Right lung (tissue), 5 donors: ENCODE measurements around the gene ASCC1. TPM values are rescaled to one million over a fixed set of nuclear protein-coding genes. Genes with fewer than 3 reads are reported as not detected.
"Not testable (repeated sequence)": the region's sequence is repeated elsewhere in the genome, so short reads cannot be mapped to it uniquely, and the experiment has no call there.

Source experiments
- DNase-seq, 2 donors: peaks; one replicate each; pipeline ENCODE4 v3.0.0-alpha.2; 2013
- polyA plus RNA-seq, 5 donors: library from polyadenylated mRNA; unstranded; fragments of 120-200 nt; gene quantifications; one replicate each; pipeline versions ENCODE4 v1.2.1 to v1.2.3, GENCODE V29; 2013; ENCODE audit warnings: inconsistent platforms in 1 of 5, low replicate concordance in 1 of 5; ENCODE audit not compliant: insufficient read length in 5 of 5, insufficient read depth in 1 of 5

ASCC1 gene
- polyA plus RNA-seq, 5 donors, result 32.3 to 46.1 (median 40.9) TPM

- DNase-seq, result no peak
Measured at GRCh38 chr10:72173262-72173618, 42.8 kb downstream of the ASCC1 start.

- DNase-seq, result no peak
Measured at GRCh38 chr10:72171175-72171630, 44.9 kb downstream of the ASCC1 start.

GRCh38 chr10:72170733-72171132 is 45.3 kb downstream of the ASCC1 start:
- DNase-seq, result no peak

- no peak for DNase-seq
Measured at GRCh38 chr10:72170263-72170662, 45.8 kb downstream of the ASCC1 start.

GRCh38 chr10:72167118-72167517 is 49.0 kb downstream of the ASCC1 start:
- DNase-seq, result no peak

GRCh38 chr10:72164617-72165016 is 51.5 kb downstream of the ASCC1 start:
- no peak for DNase-seq

GRCh38 chr10:72162978-72163377 is 53.1 kb downstream of the ASCC1 start:
- no peak for DNase-seq

GRCh38 chr10:72158176-72158575 is 57.9 kb downstream of the ASCC1 start:
- DNase-seq, result no peak

- no peak for DNase-seq
Measured at GRCh38 chr10:72156223-72156622, 59.9 kb downstream of the ASCC1 start.

GRCh38 chr10:72152286-72152685 is 63.8 kb downstream of the ASCC1 start:
- DNase-seq, result no peak

- DNase-seq, result not testable (repeated sequence)
Measured at GRCh38 chr10:72150746-72151478, 65.2 kb downstream of the ASCC1 start.

GRCh38 chr10:72147324-72147584 is 68.8 kb downstream of the ASCC1 start:
- DNase-seq, result not testable (repeated sequence)

GRCh38 chr10:72146559-72147323 is 69.3 kb downstream of the ASCC1 start:
- no peak for DNase-seq

- no peak for DNase-seq
Measured at GRCh38 chr10:72146071-72146470, 70.0 kb downstream of the ASCC1 start.

- DNase-seq, result no peak
Measured at GRCh38 chr10:72145657-72146056, 70.4 kb downstream of the ASCC1 start.

- no peak for DNase-seq
Measured at GRCh38 chr10:72140850-72141249, 75.2 kb downstream of the ASCC1 start.

GRCh38 chr10:72140174-72140573 is 75.9 kb downstream of the ASCC1 start:
- no peak for DNase-seq

- no peak for DNase-seq
Measured at GRCh38 chr10:72137583-72137982, 78.5 kb downstream of the ASCC1 start.

GRCh38 chr10:72136225-72136624 is 79.9 kb downstream of the ASCC1 start:
- DNase-seq, result not testable (repeated sequence)

GRCh38 chr10:72134785-72135767 is 81.0 kb downstream of the ASCC1 start:
- no peak for DNase-seq

- DNase-seq, result no peak
Measured at GRCh38 chr10:72133517-72133916, 82.6 kb downstream of the ASCC1 start.

- no peak for DNase-seq
Measured at GRCh38 chr10:72132854-72133253, 83.2 kb downstream of the ASCC1 start.
